ENCODE measurements around the gene RAD51D.
"Not testable (repeated sequence)": the region's sequence is repeated elsewhere in the genome, so short reads cannot be mapped to it uniquely, and the experiment has no call there.

The RAD51D gene

GRCh38 chr17:35064516-35065215 is 55.0 kb downstream of the RAD51D start:
- DNase-seq, result peak; percentile 93

- peak; percentile 93 for DNase-seq
These were observed 56.0 kb downstream of the RAD51D start, which contains the start of gene RFFL for GRCh38 chr17:35063514-35064223. RFFL (minus strand) TSS chr17:35063707; CDS start chr17:35026553, 37,154 bp downstream.

GRCh38 chr17:35062308-35062707 is 57.4 kb downstream of the RAD51D start:
- DNase-seq, result no peak

GRCh38 chr17:35057332-35057915 is 62.2 kb downstream of the RAD51D start:
- DNase-seq, result no peak

GRCh38 chr17:35056013-35056412 is 63.6 kb downstream of the RAD51D start:
- DNase-seq, result no peak

- no peak for DNase-seq
These were observed 66.5 kb downstream of the RAD51D start for GRCh38 chr17:35053204-35053603.

GRCh38 chr17:35052780-35053179 is 66.9 kb downstream of the RAD51D start:
- no peak for DNase-seq

- no peak for DNase-seq
These were observed 67.4 kb downstream of the RAD51D start for GRCh38 chr17:35052241-35052610.

GRCh38 chr17:35051579-35052240 is 68.0 kb downstream of the RAD51D start:
- no peak for DNase-seq

GRCh38 chr17:35051183-35051578 is 68.5 kb downstream of the RAD51D start:
- DNase-seq, result peak; percentile 70

GRCh38 chr17:35050170-35050569 is 69.5 kb downstream of the RAD51D start:
- no peak for DNase-seq

GRCh38 chr17:35048685-35049379 is 70.8 kb downstream of the RAD51D start:
- no peak for DNase-seq

- no peak for DNase-seq
These were observed 72.8 kb downstream of the RAD51D start for GRCh38 chr17:35046740-35047283.

GRCh38 chr17:35046245-35046644 is 73.4 kb downstream of the RAD51D start:
- DNase-seq, result no peak

- DNase-seq, result not testable (repeated sequence)
These were observed 74.1 kb downstream of the RAD51D start for GRCh38 chr17:35045458-35045979.

- DNase-seq, result no peak
These were observed 75.5 kb downstream of the RAD51D start for GRCh38 chr17:35044181-35044580.
